Activated T-helper 17 cell treated with anti-CD3 and anti-CD28 coated beads, Interleukin-2, amount 50 U/mL, for 72 hours (primary cell): Measurements from ENCODE around the gene FAM117B. TPM values are rescaled to one million over a fixed set of nuclear protein-coding genes. Genes with fewer than 3 reads are reported as not detected.
"Not testable (repeated sequence)": the region's sequence is repeated elsewhere in the genome, so short reads cannot be mapped to it uniquely, and the experiment has no call there.

Source experiments
- ATAC-seq: fragments of 150-1000 bp; cut with Tn5 transposase; replicated peaks from 2 replicates; pipeline ENCODE4 v1.10.0; 2021; ENCODE audit warnings: mild to moderate bottlenecking, moderate library complexity
- H3K27ac Mint-ChIP-seq: one replicate; pipeline ENCODE4 v1.8.0; 2022; ENCODE audit warnings: mixed read lengths
- H3K27me3 Mint-ChIP-seq: one replicate; pipeline ENCODE4 v1.8.0; 2022; ENCODE audit warnings: mixed read lengths
- H3K36me3 Mint-ChIP-seq: one replicate; pipeline ENCODE4 v1.8.0; 2022; ENCODE audit warnings: low read depth, mild to moderate bottlenecking, mixed read lengths
- H3K4me1 Mint-ChIP-seq: one replicate; pipeline ENCODE4 v1.8.0; 2022; ENCODE audit warnings: mixed read lengths
- H3K4me3 Mint-ChIP-seq: one replicate; pipeline ENCODE4 v1.8.0; 2022; ENCODE audit warnings: mild to moderate bottlenecking, mixed read lengths
- H3K9me3 Mint-ChIP-seq: one replicate; pipeline ENCODE4 v1.8.0; 2022; ENCODE audit warnings: mixed read lengths
- total RNA-seq, 2 donors: library from RNA; stranded (reverse); gene quantifications; one replicate each; pipeline ENCODE4 v1.2.3, GENCODE V29; 2022

FAM117B gene
- total RNA-seq, 2 donors from 2014 or later = 5.6 to 26.1 TPM

- H3K27me3 Mint-ChIP-seq = no peaks in the 10 kb centered on the region
- H3K36me3 Mint-ChIP-seq = no peaks in the 10 kb centered on the region
- ATAC-seq = peak; percentile 79
- H3K27ac Mint-ChIP-seq = peak overlapping the region; percentile 78
- peaks cover 31% of the 10 kb centered on the region for H3K4me1 Mint-ChIP-seq
- peak overlapping the region; percentile 65 for H3K4me3 Mint-ChIP-seq
- H3K9me3 Mint-ChIP-seq = no peaks in the 10 kb centered on the region
Measured at GRCh38 chr2:202669841-202670240, 35.1 kb downstream of the FAM117B start.

- Mint-ChIP-seq H3K4me1 (peaks cover 25% of the 10 kb centered on the region), H3K9me3 (no peaks in the 10 kb centered on the region), H3K4me3 (no peak overlapping the region), H3K27me3 (no peaks in the 10 kb centered on the region), H3K36me3 (no peaks in the 10 kb centered on the region), H3K27ac (peak overlapping the region; percentile 78)
- no peak for ATAC-seq
Measured at GRCh38 chr2:202671317-202672035, 36.7 kb downstream of the FAM117B start.

GRCh38 chr2:202675097-202675496 lies 40.3 kb downstream of the FAM117B start:
- H3K4me1 Mint-ChIP-seq = peaks cover 11% of the 10 kb centered on the region

GRCh38 chr2:202679980-202680379 lies 45.2 kb downstream of the FAM117B start:
- no peak overlapping the region for H3K27ac Mint-ChIP-seq
- peaks cover 6% of the 10 kb centered on the region for H3K4me1 Mint-ChIP-seq
- H3K9me3 Mint-ChIP-seq = peaks cover 13% of the 10 kb centered on the region
- no peak overlapping the region for H3K4me3 Mint-ChIP-seq
- ATAC-seq = no peak
- peaks cover 10% of the 10 kb centered on the region for H3K36me3 Mint-ChIP-seq
- no peaks in the 10 kb centered on the region for H3K27me3 Mint-ChIP-seq

More at GRCh38 chr2:202675097-202675496, 40.3 kb downstream of the FAM117B start:
- not testable (repeated sequence) for H3K27ac Mint-ChIP-seq, H3K9me3 Mint-ChIP-seq, H3K36me3 Mint-ChIP-seq, H3K27me3 Mint-ChIP-seq, ATAC-seq, H3K4me3 Mint-ChIP-seq

GRCh38 chr2:202680512-202680911 lies 45.7 kb downstream of the FAM117B start:
- peaks cover 6% of the 10 kb centered on the region for H3K4me1 Mint-ChIP-seq
- ATAC-seq = no peak
- H3K9me3 Mint-ChIP-seq = peaks cover 13% of the 10 kb centered on the region
- peaks cover 10% of the 10 kb centered on the region for H3K36me3 Mint-ChIP-seq
- H3K27me3 Mint-ChIP-seq = no peaks in the 10 kb centered on the region
- H3K27ac Mint-ChIP-seq = peak overlapping the region; percentile 73
- no peak overlapping the region for H3K4me3 Mint-ChIP-seq

- Mint-ChIP-seq H3K9me3 (peaks cover 13% of the 10 kb centered on the region), H3K27me3 (no peaks in the 10 kb centered on the region), H3K36me3 (peaks cover 10% of the 10 kb centered on the region), H3K27ac (no peak overlapping the region), H3K4me1 (peaks cover 6% of the 10 kb centered on the region), H3K4me3 (no peak overlapping the region)
- no peak for ATAC-seq
Measured at GRCh38 chr2:202681688-202682205, 47.0 kb downstream of the FAM117B start.

- ATAC-seq = no peak
- H3K9me3 Mint-ChIP-seq = peaks cover 13% of the 10 kb centered on the region
- H3K27me3 Mint-ChIP-seq = no peaks in the 10 kb centered on the region
- peaks cover 10% of the 10 kb centered on the region for H3K36me3 Mint-ChIP-seq
- no peak overlapping the region for H3K4me3 Mint-ChIP-seq
- H3K4me1 Mint-ChIP-seq = peaks cover 11% of the 10 kb centered on the region
- no peak overlapping the region for H3K27ac Mint-ChIP-seq
Measured at GRCh38 chr2:202682274-202682673, 47.5 kb downstream of the FAM117B start.

- Mint-ChIP-seq H3K4me3 (no peak overlapping the region), H3K27me3 (no peaks in the 10 kb centered on the region), H3K36me3 (no peaks in the 10 kb centered on the region), H3K4me1 (peaks cover 11% of the 10 kb centered on the region), H3K9me3 (no peaks in the 10 kb centered on the region), H3K27ac (no peak overlapping the region)
- no peak for ATAC-seq
Measured at GRCh38 chr2:202687276-202687675, 52.5 kb downstream of the FAM117B start.

- ATAC-seq = no peak
- Mint-ChIP-seq H3K27me3 (no peaks in the 10 kb centered on the region), H3K27ac (no peak overlapping the region), H3K36me3 (no peaks in the 10 kb centered on the region), H3K9me3 (no peaks in the 10 kb centered on the region), H3K4me3 (no peak overlapping the region), H3K4me1 (peaks cover 16% of the 10 kb centered on the region)
Measured at GRCh38 chr2:202689459-202689858, 54.7 kb downstream of the FAM117B start.

- ATAC-seq = no peak
Measured at GRCh38 chr2:202689898-202690297, 55.1 kb downstream of the FAM117B start.

GRCh38 chr2:202690321-202690900 lies 55.6 kb downstream of the FAM117B start:
- H3K4me1 Mint-ChIP-seq = peaks cover 16% of the 10 kb centered on the region
- no peaks in the 10 kb centered on the region for H3K27me3 Mint-ChIP-seq
- peak overlapping the region; percentile 88 for H3K27ac Mint-ChIP-seq
- peak; percentile 12 for ATAC-seq
- H3K9me3 Mint-ChIP-seq = no peaks in the 10 kb centered on the region
- no peaks in the 10 kb centered on the region for H3K36me3 Mint-ChIP-seq
- H3K4me3 Mint-ChIP-seq = peak overlapping the region; percentile 34

More at GRCh38 chr2:202689898-202690297, 55.1 kb downstream of the FAM117B start:
- Mint-ChIP-seq H3K9me3 (no peaks in the 10 kb centered on the region), H3K36me3 (no peaks in the 10 kb centered on the region), H3K4me3 (peak overlapping the region; percentile 34), H3K4me1 (peaks cover 16% of the 10 kb centered on the region), H3K27ac (peak overlapping the region; percentile 88), H3K27me3 (no peaks in the 10 kb centered on the region)

GRCh38 chr2:202693503-202693902 lies 58.7 kb downstream of the FAM117B start:
- ATAC-seq = no peak
- Mint-ChIP-seq H3K36me3 (peaks cover 16% of the 10 kb centered on the region), H3K27ac (no peak overlapping the region), H3K4me3 (no peak overlapping the region), H3K9me3 (no peaks in the 10 kb centered on the region), H3K4me1 (peaks cover 10% of the 10 kb centered on the region), H3K27me3 (no peaks in the 10 kb centered on the region)

- no peak for ATAC-seq
- Mint-ChIP-seq H3K27me3 (no peaks in the 10 kb centered on the region), H3K4me1 (peaks cover 16% of the 10 kb centered on the region), H3K27ac (no peak overlapping the region), H3K4me3 (no peak overlapping the region), H3K9me3 (no peaks in the 10 kb centered on the region), H3K36me3 (peaks cover 30% of the 10 kb centered on the region)
Measured at GRCh38 chr2:202695166-202695565, 60.4 kb downstream of the FAM117B start.

GRCh38 chr2:202700075-202700901 lies 65.5 kb downstream of the FAM117B start:
- Mint-ChIP-seq H3K9me3 (no peaks in the 10 kb centered on the region), H3K27ac (peak overlapping the region; percentile 70), H3K4me1 (peaks cover 16% of the 10 kb centered on the region), H3K27me3 (no peaks in the 10 kb centered on the region), H3K4me3 (peak overlapping the region; percentile 55), H3K36me3 (peaks cover 30% of the 10 kb centered on the region)
- peak; percentile 60 for ATAC-seq
